KBM-7 (cell line): ENCODE data around the gene C1orf105.

Experiments
- DNase-seq: peaks from one replicate; pipeline ENCODE4 v3.0.0-alpha.2; 2015
- in situ Hi-C: fragments of 300-500 bp; cut with MboI; formaldehyde crosslinking; loops from 2 replicates; pipeline ENCODE4 v1.14.3; 2020; ENCODE audit warnings: low sequenced_read_pairs, low pct_unique_long_range_greater_than_20kb, mixed read lengths

C1orf105 gene

DNA sequence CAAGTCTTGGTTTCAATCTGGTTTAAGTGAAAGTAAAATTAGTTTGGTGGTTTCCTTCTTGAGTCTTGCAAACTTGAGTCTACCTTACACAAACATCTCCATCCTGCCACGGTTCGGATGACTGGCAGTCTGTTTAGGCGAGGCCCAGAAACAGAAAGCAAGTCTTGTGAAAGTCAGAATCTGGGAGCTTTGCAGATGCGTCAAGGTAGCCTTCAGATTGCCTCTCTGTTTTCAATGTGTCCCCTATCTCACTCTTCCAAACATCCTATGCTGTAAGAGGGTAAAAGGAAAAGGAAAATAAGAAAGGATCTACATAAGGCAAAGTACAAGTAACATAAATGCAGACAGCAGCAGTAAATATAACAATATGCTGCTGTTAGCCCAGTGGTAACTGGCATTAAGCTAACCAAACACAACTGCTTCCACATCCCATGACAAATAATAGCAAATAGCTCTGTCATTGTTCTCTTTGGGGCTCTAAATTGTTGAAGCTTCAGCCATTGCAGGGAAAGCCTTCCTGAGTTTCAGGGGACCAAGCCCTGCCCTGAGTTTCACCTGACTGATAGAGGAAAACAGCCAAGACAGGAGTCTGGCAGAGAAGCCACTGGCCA is 26.2 kb upstream of the C1orf105 start:
- DNase-seq = no peak
- in situ Hi-C loops = no loop called here

DNA sequence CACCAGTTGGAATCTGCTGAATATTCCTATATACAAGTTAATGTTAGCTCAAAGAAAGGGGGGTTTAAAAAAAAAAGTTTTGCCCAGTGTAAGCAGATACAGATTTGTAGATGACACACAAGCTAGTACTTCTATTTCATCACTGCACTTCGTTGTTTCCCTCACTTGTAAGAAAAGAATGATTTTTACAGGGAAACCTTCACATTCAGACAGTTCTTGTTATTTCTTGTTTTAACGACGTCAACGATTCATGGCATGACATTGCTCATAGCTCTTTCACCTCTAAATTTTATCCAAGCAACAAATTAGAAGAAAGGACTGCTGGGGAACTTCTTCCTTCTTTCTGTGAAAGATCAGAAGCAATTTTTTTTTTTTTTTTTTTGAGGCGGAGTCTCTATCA is 25.7 kb upstream of the C1orf105 start:
- DNase-seq = no peak
- in situ Hi-C loops = no loop called here

DNA sequence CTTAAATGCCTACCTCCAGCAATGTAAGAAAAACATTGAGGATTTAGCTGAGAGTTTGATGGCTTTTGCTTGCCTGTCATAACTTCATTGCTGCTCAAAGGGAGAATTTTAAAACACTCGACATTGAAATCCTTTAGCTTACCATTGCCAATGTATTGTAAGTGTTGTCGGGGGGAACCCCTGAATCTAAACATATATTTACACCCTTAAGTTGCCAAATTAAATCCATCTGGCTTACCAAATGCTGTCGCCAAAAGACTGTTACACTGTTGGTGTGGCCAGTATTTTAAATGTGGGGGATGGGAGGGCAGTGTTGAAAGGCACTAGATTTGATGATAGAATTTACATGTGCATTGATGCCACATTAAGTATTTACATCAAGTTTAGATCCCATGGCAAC is 24.9 kb upstream of the C1orf105 start:
- no peak for DNase-seq
- in situ Hi-C loops = no loop called here

DNA sequence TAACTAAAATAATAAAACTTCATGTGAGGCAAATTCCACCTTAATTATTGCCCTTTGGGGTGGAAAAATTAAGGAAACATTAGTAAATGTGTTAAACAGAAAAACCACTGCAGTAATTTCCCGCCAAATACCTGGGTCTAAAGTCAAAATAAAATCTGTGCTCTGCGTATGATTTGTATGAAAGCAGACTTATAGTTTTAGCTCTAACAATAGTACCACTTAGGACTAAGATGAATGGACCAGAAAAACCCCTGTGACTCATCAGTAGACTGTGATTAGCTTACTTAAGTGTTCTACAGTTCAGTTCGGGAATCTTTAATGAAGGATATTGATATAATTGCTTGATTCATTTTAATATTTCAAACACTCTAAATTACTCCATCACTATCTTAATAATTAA is 23.3 kb upstream of the C1orf105 start:
- in situ Hi-C loops = no loop called here
- no peak for DNase-seq

DNA sequence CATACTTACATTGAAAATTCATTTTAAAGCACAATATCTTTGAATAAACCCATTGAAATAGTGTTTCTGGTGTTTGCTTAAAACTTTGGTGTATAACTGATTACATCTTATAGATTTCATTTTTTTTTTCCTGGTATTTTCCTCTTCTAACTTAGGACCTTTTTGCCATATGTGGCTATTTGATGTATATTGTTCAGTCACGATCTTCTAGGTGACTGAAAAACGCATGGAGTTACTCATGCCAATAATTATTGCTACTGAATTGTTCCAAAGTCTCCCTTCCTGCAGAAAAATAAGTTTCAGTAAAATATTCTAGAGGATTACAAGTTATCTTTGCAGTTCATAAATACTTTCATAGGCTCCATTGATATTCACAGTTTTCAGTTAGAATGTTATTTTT is 22.9 kb upstream of the C1orf105 start:
- in situ Hi-C loops = no loop called here
- DNase-seq = no peak

DNA sequence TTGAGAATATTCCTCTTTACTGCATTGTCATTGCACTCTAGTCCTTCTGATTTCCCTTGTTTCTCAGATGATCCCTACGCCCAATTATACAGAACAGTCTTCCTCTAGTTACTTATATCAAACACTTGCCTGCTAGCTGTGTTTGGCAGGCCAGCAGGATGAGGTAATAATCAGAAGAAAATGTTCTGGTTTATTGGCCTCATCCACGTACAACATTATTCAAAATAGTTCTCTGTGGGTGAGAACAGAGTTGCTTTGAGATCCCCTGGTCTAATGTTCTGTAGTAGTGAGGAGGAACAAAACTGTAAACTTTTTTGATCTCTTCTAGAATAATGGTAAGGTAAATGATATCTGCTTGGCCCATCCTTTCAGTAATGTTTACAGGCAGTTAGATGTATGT is 22.3 kb upstream of the C1orf105 start:
- in situ Hi-C loops = no loop called here
- DNase-seq = no peak

DNA sequence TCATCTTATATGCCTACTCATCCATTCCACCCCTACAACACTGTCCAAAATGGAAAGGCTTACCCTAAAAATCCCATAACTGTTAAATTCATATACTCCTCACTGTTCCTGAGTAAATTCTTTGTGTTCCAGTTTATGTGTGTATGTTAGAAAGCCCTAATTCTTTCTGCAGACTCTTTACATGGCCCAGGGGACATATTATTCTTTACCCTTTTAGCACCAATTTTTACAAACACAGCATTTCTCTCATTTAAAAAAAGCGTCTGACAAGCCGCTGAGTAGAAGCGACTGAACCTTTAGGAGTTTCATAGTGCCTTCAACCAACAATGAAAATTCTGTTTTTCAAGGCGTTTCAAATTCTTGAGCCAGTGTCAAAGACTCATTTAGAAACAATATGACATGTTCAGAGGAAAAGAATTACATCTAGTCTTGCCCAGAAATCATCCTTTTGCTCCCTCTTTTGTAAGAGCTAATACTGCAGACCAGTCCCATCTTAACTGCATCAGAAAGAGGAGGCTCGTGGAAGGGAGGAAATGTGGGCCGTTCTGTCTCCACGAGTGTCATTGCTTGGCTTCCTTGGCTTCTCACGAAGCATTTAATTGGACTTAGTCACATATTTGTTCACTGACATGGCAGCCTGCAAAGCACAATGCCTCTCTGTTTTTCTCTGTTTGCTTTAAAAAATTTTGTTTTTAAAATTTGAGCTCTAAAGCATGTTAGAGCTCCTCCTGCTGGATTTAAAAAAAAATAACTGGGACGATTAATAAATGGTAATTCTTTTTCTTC is 21.3 kb upstream of the C1orf105 start:
- in situ Hi-C loops = no loop called here
- peak; percentile 24 for DNase-seq

DNA sequence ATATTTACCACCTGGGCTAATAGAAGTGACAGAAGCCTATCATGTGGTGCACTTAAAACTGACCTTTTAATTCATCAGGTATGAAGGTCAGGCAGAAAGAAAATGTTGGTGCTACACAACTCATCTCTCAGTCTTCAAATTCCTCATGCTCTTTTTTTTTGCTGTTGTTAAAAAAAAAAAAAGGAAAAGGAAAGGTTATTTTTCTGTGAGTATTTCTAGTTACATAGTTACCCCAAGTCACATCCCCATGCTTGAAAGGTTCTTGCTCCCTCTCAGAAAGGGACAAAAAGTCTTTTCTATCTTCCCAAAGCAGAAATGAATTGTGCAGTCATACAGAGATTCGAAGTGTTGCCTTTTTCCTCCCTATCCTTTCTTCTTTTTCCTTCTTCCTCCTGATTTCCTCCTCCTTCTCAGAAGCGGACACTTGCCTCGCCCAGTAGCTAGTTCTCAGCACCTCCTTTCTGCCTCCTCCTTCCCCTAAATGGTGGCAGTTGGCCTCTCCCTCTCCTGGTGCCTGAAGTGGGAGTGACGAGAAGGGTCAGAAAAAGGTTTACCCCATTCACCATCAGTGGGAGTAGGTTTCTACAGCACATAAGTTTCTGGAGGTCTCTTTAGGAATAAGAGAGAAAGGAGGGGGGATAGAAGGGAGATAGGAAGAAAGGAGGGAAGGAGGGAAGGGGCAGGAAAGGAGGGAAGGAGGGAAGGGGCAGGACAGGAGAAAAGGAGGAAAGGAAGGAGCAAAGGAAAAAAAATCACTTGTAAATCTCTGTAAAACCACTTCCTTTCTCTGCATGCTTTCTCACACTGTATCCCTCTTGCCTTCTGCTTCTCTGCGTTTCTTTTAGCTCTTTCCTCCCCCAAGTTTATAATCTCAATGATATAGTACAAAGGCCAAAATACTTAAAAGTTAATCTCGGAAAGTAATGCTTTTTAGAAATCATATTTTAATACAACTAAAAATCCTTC is 20.4 kb upstream of the C1orf105 start:
- in situ Hi-C loops = no loop called here
- DNase-seq = peak; percentile 8

DNA sequence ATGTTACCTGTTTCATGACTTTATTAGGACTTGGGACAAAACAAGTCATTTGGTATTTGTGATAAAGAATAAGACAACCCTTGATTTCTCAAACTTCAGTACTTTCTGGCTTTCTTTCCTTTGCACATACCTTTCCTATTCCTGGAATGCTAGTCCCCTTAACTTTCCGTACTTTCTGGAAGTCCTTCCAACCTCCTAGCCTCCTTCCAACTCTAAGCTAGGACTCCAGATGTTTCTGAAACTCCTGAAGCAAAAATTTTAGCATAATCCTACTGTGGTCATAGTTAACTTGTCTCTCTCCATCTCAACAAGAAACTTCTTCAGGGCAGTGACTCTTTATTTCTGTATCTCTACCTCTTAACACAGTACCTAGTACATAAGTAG is 19.8 kb upstream of the C1orf105 start:
- in situ Hi-C loops = no loop called here
- no peak for DNase-seq

DNA sequence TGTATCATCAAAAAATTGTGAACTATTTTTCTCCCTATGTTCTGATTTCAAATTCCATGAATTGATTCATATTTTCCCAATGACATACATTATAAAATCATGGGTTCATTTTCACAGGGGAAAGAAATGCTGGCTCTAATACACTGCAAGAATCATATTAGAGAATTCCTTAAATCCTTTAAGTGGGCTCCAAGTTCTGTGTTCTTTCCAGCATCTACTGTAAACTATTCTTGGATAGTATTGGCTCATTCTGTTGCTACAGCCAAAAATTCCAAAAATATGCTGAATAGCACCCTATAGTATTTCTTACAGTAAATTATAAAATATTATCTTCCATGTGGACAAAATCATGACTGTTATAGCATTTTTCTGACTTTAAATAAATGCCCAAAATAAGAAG is 19.0 kb upstream of the C1orf105 start:
- DNase-seq = no peak
- in situ Hi-C loops = no loop called here

DNA sequence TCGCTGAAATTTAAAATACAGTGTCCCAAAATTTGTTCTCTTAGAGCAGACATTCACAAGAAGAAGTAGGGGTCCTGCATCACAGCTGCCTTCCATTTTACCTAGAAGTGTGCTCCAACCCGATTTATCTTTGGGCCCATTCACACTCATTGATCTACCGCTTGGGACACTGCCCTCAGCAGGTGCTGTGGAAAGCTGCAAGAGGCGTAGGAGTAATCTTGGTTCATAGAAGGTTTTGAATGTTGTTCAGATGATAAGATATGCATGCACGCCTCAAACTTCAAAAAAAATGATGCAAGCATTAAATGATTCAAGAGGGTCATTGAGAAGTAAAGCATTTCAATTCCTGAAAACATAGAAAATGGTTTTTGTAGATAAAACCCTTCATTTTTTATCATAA is 18.6 kb upstream of the C1orf105 start:
- in situ Hi-C loops = no loop called here
- no peak for DNase-seq

DNA sequence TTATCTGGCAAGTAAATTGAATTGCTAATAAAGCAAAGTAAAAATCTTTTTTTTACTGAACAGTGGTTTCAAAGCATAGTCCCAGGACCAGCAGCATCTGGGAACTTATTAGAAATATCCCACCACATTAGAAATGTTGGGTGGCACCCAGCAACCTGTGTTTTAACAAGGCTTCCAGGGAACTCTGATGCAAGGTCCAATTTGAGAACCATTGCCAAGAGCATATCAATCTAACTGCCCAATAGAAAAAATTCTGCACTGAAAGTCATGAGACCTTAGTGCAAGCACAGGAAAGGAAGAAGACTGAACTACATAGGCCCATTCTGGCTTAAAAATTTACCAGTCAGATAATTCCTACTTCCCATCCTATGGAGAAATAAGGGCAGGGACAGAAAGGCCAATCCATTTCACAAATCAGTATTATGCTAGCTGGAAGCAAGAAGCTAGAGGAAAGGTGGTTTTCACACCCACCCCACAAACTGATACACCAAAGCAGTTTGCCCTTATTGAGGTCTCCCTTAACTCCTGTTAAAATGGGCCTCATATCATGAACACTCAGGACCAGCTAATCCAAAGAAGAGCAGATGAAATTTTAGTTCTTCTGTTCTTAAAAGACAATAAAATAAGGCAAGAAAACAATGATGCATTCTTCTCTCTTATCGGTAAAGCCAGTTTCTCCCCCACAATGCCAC is 17.5 kb upstream of the C1orf105 start:
- DNase-seq = no peak
- in situ Hi-C loops = no loop called here

DNA sequence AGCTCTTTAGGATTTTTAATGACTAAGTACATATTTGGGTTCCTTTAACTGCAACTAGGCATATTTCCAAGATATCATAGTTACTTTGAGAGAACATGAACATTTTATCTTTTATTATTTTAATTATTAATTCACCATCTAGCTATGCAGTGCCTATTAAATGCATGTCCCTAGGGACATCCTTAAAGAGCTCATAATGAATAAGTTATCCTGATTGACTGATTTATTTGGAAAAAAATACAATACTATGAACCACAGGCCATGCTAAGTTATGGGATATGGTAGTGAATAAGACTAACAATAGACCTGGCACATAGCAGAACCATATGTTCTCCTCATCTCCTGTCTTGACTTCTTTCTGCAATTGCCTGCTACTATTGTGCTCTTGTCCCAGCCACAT is 16.4 kb upstream of the C1orf105 start:
- in situ Hi-C loops = no loop called here
- DNase-seq = no peak

DNA sequence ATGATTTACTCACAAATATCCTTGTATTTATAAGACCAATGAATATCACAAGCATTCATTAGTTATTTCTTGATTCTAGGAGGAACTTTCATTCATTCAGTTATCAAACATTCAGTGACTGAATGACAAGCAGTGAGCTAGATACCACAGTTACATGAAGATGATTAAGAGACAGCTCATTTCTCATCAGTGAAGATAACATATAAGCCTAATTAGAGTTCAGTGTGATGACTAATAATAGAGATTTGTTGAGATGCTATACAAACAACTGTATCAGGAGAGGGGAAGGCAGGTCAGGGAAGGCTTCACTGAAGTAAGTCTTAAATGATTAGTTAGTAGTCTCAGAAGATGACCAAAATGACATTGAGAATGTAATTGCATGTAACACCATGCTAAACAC is 14.6 kb upstream of the C1orf105 start:
- in situ Hi-C loops = no loop called here
- DNase-seq = no peak

DNA sequence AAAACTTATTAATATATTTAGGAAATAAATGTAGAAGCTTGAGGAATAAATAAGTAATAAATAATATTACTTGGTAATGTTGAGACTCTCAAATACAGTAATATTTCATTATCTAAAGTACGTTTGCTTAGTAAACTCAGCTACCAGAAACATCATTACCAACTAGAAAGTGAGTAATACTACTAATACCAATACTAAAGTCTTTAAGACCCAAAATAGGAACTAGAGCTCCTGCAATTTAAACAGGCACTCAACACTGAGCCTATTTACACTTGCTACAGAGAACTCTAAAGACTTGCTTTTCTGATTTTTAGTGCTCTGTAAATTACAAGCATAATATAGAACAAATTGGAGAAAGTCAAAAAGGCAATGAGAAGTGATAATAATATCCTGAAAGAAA is 13.5 kb upstream of the C1orf105 start:
- in situ Hi-C loops = no loop called here
- no peak for DNase-seq

DNA sequence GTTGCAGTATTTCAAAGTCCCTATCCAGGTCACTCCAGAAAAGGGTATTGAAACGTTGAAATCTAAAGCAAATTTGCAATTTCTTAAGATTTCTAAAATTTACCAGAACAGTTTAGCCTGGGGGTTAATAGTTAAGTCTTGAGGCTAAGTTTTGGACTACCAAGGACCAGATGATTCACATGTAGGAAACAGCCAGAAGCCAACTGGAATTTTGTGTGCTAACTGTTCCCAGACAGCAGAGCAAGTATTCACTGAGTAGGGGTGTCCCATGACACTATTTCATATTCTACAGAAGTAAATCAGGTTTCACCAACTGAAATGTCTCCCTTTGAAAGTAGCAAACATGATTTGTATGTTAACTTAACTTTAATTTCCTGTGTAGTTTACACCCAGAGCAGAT is 11.5 kb upstream of the C1orf105 start:
- in situ Hi-C loops = no loop called here
- no peak for DNase-seq

DNA sequence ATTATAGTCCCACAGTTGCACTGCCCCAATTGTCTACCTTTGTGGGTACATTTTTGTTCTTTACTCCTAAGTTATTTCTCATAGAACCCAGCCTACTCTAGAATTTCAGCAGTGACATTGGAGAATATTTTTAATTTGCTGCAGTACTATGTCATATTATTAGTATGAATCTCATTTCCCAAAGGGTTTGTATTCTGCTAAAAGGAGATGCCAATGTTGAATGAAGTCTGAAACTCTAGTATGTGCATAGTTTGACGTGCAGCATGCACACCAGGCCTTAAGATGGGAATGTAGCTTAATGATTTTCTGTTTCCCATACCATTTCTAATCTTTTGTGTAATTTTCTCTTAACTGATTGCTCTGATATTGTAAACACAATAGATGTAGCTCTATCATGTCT is 10.5 kb upstream of the C1orf105 start:
- in situ Hi-C loops = no loop called here

DNA sequence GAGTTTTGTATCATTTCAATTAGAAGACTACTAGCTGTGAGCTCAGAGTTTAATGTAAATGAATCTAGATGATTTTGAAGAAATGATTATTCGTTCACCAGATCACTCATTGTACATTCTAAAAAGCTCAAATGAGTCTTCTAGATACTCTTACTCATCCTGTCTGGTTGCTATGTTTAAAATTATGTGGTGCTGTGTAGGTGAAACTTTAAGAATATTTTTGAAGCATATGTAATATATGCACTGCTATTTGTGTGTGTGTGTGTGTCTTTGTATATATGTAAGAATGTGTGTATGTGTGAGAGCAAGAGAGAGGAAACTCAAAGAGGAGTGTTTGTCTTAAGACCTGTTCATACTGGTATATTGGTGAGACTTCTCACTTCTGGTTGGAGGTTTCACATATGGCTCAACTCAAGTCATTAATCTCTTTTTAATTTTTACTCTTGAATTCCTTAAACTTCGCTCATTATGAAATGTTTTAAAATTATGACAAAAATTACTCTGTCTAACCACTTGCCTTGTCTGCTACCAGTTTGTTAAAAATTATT is 8.6 kb upstream of the C1orf105 start:
- in situ Hi-C loops = no loop called here
- DNase-seq = no peak

More for the DNA sequence above, 10.5 kb upstream of the C1orf105 start:
- no peak for DNase-seq

DNA sequence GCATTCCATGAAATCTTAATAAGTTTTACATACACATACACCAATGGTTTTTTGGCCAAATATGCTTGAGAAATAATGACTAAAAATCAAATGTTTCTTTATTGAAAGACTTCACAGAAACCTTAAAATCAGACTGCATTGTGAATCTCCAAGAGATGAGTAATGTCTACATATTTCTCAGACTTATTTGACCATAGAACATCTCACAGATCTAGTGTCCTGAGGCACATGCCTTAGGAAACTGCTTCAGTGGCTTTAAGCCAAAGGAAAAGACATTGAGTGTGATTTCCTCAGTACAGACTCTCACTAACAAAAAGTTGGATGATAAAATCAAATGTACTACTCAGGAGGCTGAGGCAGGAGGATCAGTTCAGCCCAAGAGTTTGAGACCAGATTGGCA is 6.2 kb upstream of the C1orf105 start:
- DNase-seq = no peak
- in situ Hi-C loops = no loop called here
